Heart right ventricle (tissue), 16 donors: Measurements from ENCODE around the gene PLP1. TPM values are rescaled to one million over a fixed set of nuclear protein-coding genes. Genes with fewer than 3 reads are reported as not detected.
"Not testable (repeated sequence)": the region's sequence is repeated elsewhere in the genome, so short reads cannot be mapped to it uniquely, and the experiment has no call there.

Experiments used
- ATAC-seq, 8 donors: fragments of 200-7000 bp; cut with Tn5 transposase; one replicate each; pipeline ENCODE4 v1.9.1; 2020; ENCODE audit warnings: mild to moderate bottlenecking in 8 of 8, moderate library complexity in 8 of 8, moderate number of reproducible peaks in 1 of 8
- DNase-seq, 2 donors: peaks; one replicate each; pipeline ENCODE4 v3.0.0-alpha.2; 2020
- H3K27ac ChIP-seq, 10 donors: fragments of 200-600 bp; sonication (generic) in 2 of 10; one replicate each; pipeline versions ENCODE4 v1.5.0 to v1.8.0; 2020 to 2022; ENCODE audit warnings: mild to moderate bottlenecking in 3 of 10
- H3K27me3 ChIP-seq, 7 donors: fragments of 200-600 bp; one replicate each; pipeline ENCODE4 v1.8.0; 2021 to 2022; ENCODE audit warnings: mild to moderate bottlenecking in 2 of 7
- H3K36me3 ChIP-seq, 9 donors: fragments of 200-600 bp; sonication (generic) in 1 of 9; one replicate each; pipeline versions ENCODE4 v1.5.0 to v1.8.0; 2020 to 2022; ENCODE audit warnings: mild to moderate bottlenecking in 2 of 9
- H3K4me1 ChIP-seq, 9 donors: fragments of 200-600 bp; sonication (generic) in 1 of 9; one replicate each; pipeline versions ENCODE4 v1.5.0 to v1.8.0; 2020 to 2022; ENCODE audit warnings: mild to moderate bottlenecking in 4 of 9
- H3K4me3 ChIP-seq, 10 donors: fragments of 200-600 bp; sonication (generic) in 2 of 10; one replicate each; pipeline versions ENCODE4 v1.5.0 to v1.8.0; 2020 to 2022; ENCODE audit warnings: mild to moderate bottlenecking in 7 of 10, moderate library complexity in 2 of 10
- H3K9me3 ChIP-seq, 11 donors: fragments of 200-600 bp in 10 of 11; sonication (generic) in 2 of 11; one replicate each; pipeline versions ENCODE4 v1.5.0 to v1.8.0; 2013 to 2022; ENCODE audit warnings: mild to moderate bottlenecking in 2 of 11, control low read depth in 1 of 11, moderate library complexity in 1 of 11
- WGBS, 2 donors: extraction: QIAGEN DNeasy Blood & Tissue Kit; methylation state at CpG; one replicate each; pipeline ENCODE4 v1.1.7; 2013; ENCODE audit warnings: inconsistent platforms in 1 of 2; 5-methylcytosine and 5-hydroxymethylcytosine counted together
- intact Hi-C, 10 donors: fragments of 100-400 bp; cut with DNase I; formaldehyde crosslinking; loops; one replicate each; pipeline versions ENCODE4 v1.11.1 to v1.14.2; 2022
- polyA plus RNA-seq, 2 donors: library from polyadenylated mRNA; stranded (reverse); fragments of 200-250 nt; gene quantifications; one replicate each; pipeline ENCODE4 v1.2.3, GENCODE V29; 2013
- total RNA-seq, 10 donors: library from RNA; stranded (reverse); fragmentation: NEBNext Ultra II Directional in 3 of 10; extraction: Animal tissue kit (Norgen Biotek cat#: 25700) in 3 of 10; gene quantifications; one replicate each; pipeline versions ENCODE4 v1.2.1 to v1.2.4, GENCODE V29; 2021 to 2023
- TF ChIP-seq, protein P1 (sequence below), 9 donors: fragments of 200-600 bp; sonication (generic) in 2 of 9; IDR thresholded peaks; one replicate each; pipeline versions ENCODE4 v1.5.0 to v1.8.0; 2021 to 2022; ENCODE audit warnings: antibody characterized with exemption in 9 of 9, mild to moderate bottlenecking in 5 of 9, moderate library complexity in 1 of 9
- donor health status: Arrhythmogenic right ventricular cardiomyopathy.
- donor health status: ischemic (EF 13 %, LVEDD 7.1; RV severe dilation, severe dysfunction).
- donor health status: healthy with polysubstance abuse.
- donor health status: DM: no; HTN: yes; CAD: no.
- donor health status: DM: no; HTN: no; CAD: no.
- donor health status: ischemic (EF 25% LVEDD 6.9; RV normal size, moderate dysfunction).
- donor health status: ischemic (EF 25% LVEDD 5.7; RV mildly dilated, moderate dysfunction).
- donor health status: healthy.
- donor health status: DM: yes; HTN: yes; CAD: no.
- donor health status: Ischemic cardiomyopathy.
- donor health status: ischemic (EF 35%, LVEDD 5.7; RV mildly dilated, moderate dysfunction).
- donor health status: nonischemic (EF 11% LVEDD 7.7; RV severe dilation, severe dysfunction).
- donor health status: DM: yes; HTN: yes; CAD: no.
- donor health status: PGD.
- donor health status: ischemic (EF 29% LVEDD 5.4; RV normal size, mild dysfunction).
- donor health status: nonischemic (EF 23%, LVEDD 6.1; RV moderate dilation, normal function).

The PLP1 gene
- total and polyA plus RNA-seq, 12 donors = 0.94 to 10.4 (median 2.6) TPM

DNA sequence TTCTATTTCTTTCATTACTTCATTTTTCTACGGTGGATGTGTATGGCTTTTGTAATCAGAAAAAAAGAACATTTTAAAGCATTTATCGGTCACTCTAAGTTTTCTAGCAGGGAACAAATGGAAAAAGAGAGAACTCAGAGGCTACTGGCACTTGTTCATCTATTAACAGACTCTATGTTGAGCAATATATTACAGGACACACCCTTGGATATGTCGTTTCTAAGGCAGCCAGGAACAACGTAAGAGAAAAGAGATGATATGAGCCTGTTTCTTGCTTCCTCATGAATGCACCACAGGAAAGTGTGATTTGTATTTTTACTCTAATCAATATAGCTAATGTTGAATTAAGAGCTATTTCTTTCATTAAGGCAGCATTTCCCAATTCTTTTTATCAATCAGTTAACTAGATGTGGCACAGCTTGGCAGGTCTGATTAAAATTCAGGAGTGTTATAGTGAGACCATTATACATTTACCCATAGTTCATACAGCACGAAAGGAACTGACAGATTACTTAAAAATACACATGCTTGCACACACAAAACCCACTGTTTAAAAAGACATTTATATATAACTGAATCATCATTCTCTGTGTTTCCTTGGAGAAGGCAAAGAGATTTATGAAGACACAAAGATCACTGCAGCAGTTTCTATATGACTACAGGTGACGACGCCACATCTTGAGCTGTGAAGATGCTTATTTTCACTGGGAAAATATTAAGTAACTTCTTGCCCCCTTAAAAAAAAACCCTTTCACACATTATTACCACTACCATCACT lies 42.4 kb downstream of the PLP1 start:
- intact Hi-C loops = loop anchor here in 7 of 10 donors (2.0 to 10.0 kb wide), 8 partner anchors 84 to 287 kb away; partner anchors contain the start of genes TMEM31 (in 3 of the 7) and MORF4L2 (in 1 of the 7)
- Histone ChIP-seq H3K27me3 (peaks cover 0 to 47% (median 0%) of the 10 kb centered on the region in 7 donors), H3K9me3 (no peaks in the 10 kb centered on the region), H3K4me1 (no peaks in the 10 kb centered on the region), H3K36me3 (no peaks in the 10 kb centered on the region), H3K27ac (no peak overlapping the region), H3K4me3 (no peak overlapping the region)
- no peak for ATAC-seq
- TF ChIP-seq, protein P1, sequence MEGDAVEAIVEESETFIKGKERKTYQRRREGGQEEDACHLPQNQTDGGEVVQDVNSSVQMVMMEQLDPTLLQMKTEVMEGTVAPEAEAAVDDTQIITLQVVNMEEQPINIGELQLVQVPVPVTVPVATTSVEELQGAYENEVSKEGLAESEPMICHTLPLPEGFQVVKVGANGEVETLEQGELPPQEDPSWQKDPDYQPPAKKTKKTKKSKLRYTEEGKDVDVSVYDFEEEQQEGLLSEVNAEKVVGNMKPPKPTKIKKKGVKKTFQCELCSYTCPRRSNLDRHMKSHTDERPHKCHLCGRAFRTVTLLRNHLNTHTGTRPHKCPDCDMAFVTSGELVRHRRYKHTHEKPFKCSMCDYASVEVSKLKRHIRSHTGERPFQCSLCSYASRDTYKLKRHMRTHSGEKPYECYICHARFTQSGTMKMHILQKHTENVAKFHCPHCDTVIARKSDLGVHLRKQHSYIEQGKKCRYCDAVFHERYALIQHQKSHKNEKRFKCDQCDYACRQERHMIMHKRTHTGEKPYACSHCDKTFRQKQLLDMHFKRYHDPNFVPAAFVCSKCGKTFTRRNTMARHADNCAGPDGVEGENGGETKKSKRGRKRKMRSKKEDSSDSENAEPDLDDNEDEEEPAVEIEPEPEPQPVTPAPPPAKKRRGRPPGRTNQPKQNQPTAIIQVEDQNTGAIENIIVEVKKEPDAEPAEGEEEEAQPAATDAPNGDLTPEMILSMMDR (IDR thresholded peaks at IDR 0.05) = no peak
- 67 to 72% methylated on average over 7 of the region's 7 CpGs for WGBS, 2 donors
- DNase-seq = no peak

DNA sequence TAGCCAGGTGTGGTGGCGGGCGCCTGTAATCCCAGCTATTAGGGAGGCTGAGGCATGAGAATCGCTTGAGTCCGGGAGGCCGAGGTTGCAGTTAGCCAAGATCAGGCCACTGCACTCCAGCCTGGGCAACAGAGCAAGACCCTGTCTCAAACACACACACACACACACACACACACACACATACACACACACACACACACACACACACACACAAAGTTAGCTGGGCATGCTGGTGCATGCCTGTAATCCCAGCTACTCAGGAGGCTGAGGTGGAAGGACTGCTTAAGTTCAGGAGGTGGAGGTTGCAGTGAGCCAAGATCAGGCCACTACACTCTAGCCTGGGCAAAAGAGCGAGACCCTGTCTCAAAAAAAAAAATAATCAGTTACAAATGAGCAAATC lies 44.2 kb downstream of the PLP1 start:
- not testable (repeated sequence) for DNase-seq, H3K36me3 ChIP-seq, H3K4me1 ChIP-seq, H3K27ac ChIP-seq, H3K4me3 ChIP-seq, H3K9me3 ChIP-seq, ATAC-seq
- peaks cover 0 to 55% (median 0%) of the 10 kb centered on the region in 7 donors for H3K27me3 ChIP-seq
- intact Hi-C loops = loop anchor here in 1 of 10 donors (10.0 kb wide), 1 partner anchor 286 kb away; no protein-coding TSS in a partner anchor
- WGBS, 2 donors = 97% methylated on average over 6 of the region's 6 CpGs

DNA sequence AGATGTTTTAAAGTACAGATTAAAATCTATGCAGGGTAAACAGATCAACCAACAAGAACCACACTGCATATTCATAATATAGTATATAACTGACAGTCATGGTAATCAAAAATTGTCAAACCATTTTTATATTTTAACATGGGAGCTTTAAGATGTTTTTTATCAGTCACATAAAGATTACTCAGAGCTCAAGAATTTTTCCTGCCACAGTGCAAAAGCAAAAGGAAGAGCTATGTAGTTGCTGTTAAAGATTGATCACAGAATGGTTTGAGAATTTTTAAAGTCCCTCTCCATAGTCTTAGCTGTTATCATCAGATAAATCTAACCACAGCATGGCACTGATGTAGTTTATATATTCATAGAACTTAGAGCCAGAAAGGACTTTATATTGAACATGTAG lies 47.0 kb downstream of the PLP1 start:
- ATAC-seq (no peak), DNase-seq (no peak)
- TF ChIP-seq, protein P1 (IDR thresholded peaks at IDR 0.05) = no peak
- H3K9me3 ChIP-seq = no peaks in the 10 kb centered on the region
- intact Hi-C loops = loop anchor here in 1 of 10 donors (10.0 kb wide), 1 partner anchor 289 kb away; no protein-coding TSS in a partner anchor
- H3K36me3 ChIP-seq = no peaks in the 10 kb centered on the region
- H3K4me3 ChIP-seq = no peak overlapping the region
- H3K27ac ChIP-seq = no peak overlapping the region
- peaks cover 0 to 53% (median 0%) of the 10 kb centered on the region in 7 donors for H3K27me3 ChIP-seq
- peaks cover 0 to 5% (median 0%) of the 10 kb centered on the region in 9 donors for H3K4me1 ChIP-seq

DNA sequence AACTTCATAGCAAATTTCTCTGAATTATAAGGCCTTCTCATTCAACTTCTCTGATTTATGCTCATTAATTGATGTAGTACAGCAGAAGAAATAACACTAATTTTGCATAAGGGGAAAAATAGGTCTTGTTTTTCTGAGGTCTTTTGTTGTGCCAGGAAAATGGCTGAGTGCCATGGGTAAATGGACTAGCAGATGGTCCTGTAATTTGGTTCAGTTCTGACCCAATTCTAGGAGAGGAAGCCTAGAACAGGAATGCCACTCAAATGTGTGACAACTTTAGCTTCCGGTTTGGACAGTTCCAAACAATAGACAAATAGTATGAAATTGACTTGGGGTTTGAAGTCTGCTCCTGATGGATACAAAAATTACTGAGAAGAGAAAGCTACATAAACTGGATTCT lies 49.2 kb downstream of the PLP1 start:
- H3K4me1 ChIP-seq = peaks cover 0 to 14% (median 0%) of the 10 kb centered on the region in 9 donors
- intact Hi-C loops = loop anchor here in 1 of 10 donors (10.0 kb wide), 1 partner anchor 291 kb away; no protein-coding TSS in a partner anchor
- H3K27me3 ChIP-seq = peaks cover 0 to 54% (median 0%) of the 10 kb centered on the region in 7 donors
- TF ChIP-seq, protein P1 (IDR thresholded peaks at IDR 0.05) = no peak
- no peak overlapping the region for H3K4me3 ChIP-seq
- no peak overlapping the region for H3K27ac ChIP-seq
- DNase-seq (no peak), ATAC-seq (no peak)
- no peaks in the 10 kb centered on the region for H3K36me3 ChIP-seq
- no peaks in the 10 kb centered on the region for H3K9me3 ChIP-seq
- WGBS, 2 donors = 71 to 75% methylated on average over 1 of the region's 1 CpG
